ENCODE measurements around the gene CCDC87.
A peak's percentile ranks its signal among the peaks of the same experiment; 100 is the strongest.

Gene CCDC87

GRCh38 chr11:66556086-66556485 lies 36.8 kb downstream of the CCDC87 start:
- Histone ChIP-seq H3K36me3 (no peaks in the 10 kb centered on the region), H3K4me1 (no peaks in the 10 kb centered on the region), H3K4me2 (no peak overlapping the region), H3K27ac (no peak overlapping the region), H3K9me3 (replicated peaks in 1 of 11) (no peaks in the 10 kb centered on the region), H3K27me3 (no peaks in the 10 kb centered on the region), H3K4me3 (no peak overlapping the region), H4K20me1 (no peaks in the 10 kb centered on the region), H3K9ac (no peak overlapping the region)
- TF ChIP-seq Cebpa-rat (IDR thresholded peaks at IDR 0.05): no peak

- Histone ChIP-seq H3K4me2 (no peak overlapping the region), H3K9me3 (replicated peaks in 1 of 11) (no peaks in the 10 kb centered on the region), H3K36me3 (no peaks in the 10 kb centered on the region), H4K20me1 (no peaks in the 10 kb centered on the region), H3K27ac (no peak overlapping the region), H3K4me3 (no peak overlapping the region), H3K9ac (no peak overlapping the region), H3K27me3 (no peaks in the 10 kb centered on the region), H3K4me1 (no peaks in the 10 kb centered on the region)
- TF ChIP-seq Cebpa-rat (IDR thresholded peaks at IDR 0.05): no peak
These were observed 37.4 kb downstream of the CCDC87 start for GRCh38 chr11:66555416-66555815.

DNA sequence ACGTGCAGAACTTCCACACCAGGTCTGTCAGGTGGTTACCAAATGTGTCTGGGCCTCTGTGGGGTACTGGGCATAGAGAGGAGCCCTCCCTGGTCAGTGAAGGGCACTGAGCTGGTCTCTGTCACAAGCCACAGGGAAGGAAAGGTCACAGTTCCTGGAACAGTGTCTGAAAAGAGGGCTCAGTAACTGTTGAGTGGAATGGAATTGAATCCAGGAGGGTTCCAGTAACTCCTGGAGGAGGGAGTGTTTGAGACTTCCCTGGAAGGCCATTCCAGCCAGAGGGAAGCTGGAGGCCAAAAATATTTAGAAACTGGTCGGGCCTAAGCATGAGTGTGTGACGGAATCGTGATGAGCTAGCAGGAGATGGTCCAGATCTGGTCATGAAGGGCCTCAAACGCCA lies 38.3 kb downstream of the CCDC87 start:
- Histone ChIP-seq H3K36me3 (no peaks in the 10 kb centered on the region), H3K9ac (no peak overlapping the region), H3K4me2 (no peak overlapping the region), H3K4me3 (no peak overlapping the region), H3K4me1 (no peaks in the 10 kb centered on the region), H3K9me3 (replicated peaks in 1 of 11) (no peaks in the 10 kb centered on the region), H4K20me1 (no peaks in the 10 kb centered on the region), H3K27me3 (no peaks in the 10 kb centered on the region), H3K27ac (no peak overlapping the region)
- no peak for TF ChIP-seq Cebpa-rat (IDR thresholded peaks at IDR 0.05)

DNA sequence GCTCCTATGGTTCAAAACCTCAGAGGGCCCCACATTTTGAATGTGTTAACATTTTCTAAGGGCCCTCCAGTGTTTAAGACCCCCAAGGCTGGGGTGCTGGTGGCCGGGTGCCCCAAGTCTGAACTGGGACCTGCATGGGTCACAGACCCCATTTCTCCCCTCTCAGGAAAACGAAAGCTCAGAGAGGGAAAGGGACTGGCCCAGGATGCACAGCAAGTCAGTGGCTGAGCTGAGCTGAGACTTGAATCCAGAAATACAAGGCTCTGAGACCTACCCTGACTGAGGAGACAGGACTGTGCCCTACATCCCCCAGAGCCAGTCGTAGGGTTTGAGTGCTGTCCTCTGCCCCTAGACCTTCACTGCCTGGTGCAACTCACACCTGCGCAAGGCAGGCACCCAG lies 42.0 kb downstream of the CCDC87 start:
- Histone ChIP-seq H3K27ac (no peak overlapping the region), H3K9me3 (replicated peaks in 1 of 11) (no peaks in the 10 kb centered on the region), H4K20me1 (no peaks in the 10 kb centered on the region), H3K9ac (no peak overlapping the region), H3K4me3 (no peak overlapping the region), H3K4me1 (peaks cover 0 to 21% (median 11%) of the 10 kb centered on the region in 10 experiments; a peak in 16 of 20 replicates), H3K36me3 (no peaks in the 10 kb centered on the region), H3K4me2 (no peak overlapping the region), H3K27me3 (no peaks in the 10 kb centered on the region)
- TF ChIP-seq Cebpa-rat (IDR thresholded peaks at IDR 0.05): no peak

GRCh38 chr11:66549696-66550095 lies 43.2 kb downstream of the CCDC87 start:
- no peak for TF ChIP-seq Cebpa-rat (IDR thresholded peaks at IDR 0.05)

GRCh38 chr11:66548774-66549630 lies 43.9 kb downstream of the CCDC87 start:
- H3K4me1 ChIP-seq: peaks cover 13 to 34% (median 25%) of the 10 kb centered on the region in 10 experiments
- no peaks in the 10 kb centered on the region for H3K36me3 ChIP-seq
- TF ChIP-seq Cebpa-rat (IDR thresholded peaks at IDR 0.05): no peak
- H4K20me1 ChIP-seq: no peaks in the 10 kb centered on the region
- no peak overlapping the region for H3K27ac ChIP-seq
- H3K4me2 ChIP-seq: no peak overlapping the region
- no peaks in the 10 kb centered on the region for H3K9me3 ChIP-seq (replicated peaks in 1 of 11)
- H3K4me3 ChIP-seq: no peak overlapping the region
- H3K9ac ChIP-seq: 0 out of 22 replicates have a peak overlapping the region, but pooled peaks of 1 of the 11 experiments have one; percentile 4
- H3K27me3 ChIP-seq: no peaks in the 10 kb centered on the region

More at GRCh38 chr11:66549696-66550095, 43.2 kb downstream of the CCDC87 start:
- H3K9ac ChIP-seq: no peak overlapping the region
- no peaks in the 10 kb centered on the region for H3K9me3 ChIP-seq (replicated peaks in 1 of 11)
- no peak overlapping the region for H3K27ac ChIP-seq
- peaks cover 7 to 27% (median 18%) of the 10 kb centered on the region in 10 experiments for H3K4me1 ChIP-seq
- H3K4me3 ChIP-seq: no peak overlapping the region
- no peaks in the 10 kb centered on the region for H3K27me3 ChIP-seq
- H3K4me2 ChIP-seq: no peak overlapping the region
- H4K20me1 ChIP-seq: no peaks in the 10 kb centered on the region
- no peaks in the 10 kb centered on the region for H3K36me3 ChIP-seq

DNA sequence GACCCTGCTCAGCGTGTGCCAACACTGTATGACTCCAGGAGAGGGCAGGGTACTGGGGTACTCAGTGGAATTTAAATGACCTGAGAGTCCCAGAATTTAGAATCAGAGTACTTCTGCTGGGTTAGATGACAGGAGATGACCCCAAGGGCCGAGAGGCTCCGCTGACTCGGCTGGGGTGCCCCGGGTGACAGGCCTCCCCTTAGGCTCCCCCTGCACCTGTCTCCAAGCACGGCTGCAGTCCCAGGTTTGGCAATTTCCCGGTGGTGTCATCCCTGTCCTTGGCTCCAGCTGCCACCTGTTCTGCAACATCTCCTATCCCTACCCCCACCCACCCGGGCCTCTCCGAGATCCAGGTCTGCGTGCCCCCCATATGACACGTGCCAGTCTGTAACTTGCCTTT lies 44.8 kb downstream of the CCDC87 start:
- 0 out of 22 replicates have a peak overlapping the region, but pooled peaks of 2 of the 11 experiments have one; percentile 93 to 97 for H3K4me2 ChIP-seq
- peaks cover 0 to 3% (median under 1%) of the 10 kb centered on the region in 11 experiments; a peak in 4 of 22 replicates for H3K36me3 ChIP-seq
- no peak for TF ChIP-seq Cebpa-rat (IDR thresholded peaks at IDR 0.05)
- H3K4me1 ChIP-seq: peaks cover 23 to 43% (median 34%) of the 10 kb centered on the region in 10 experiments
- H3K9me3 ChIP-seq (replicated peaks in 1 of 11): no peaks in the 10 kb centered on the region
- H3K9ac ChIP-seq: no peak overlapping the region
- H3K27ac ChIP-seq: no peak overlapping the region
- no peaks in the 10 kb centered on the region for H3K27me3 ChIP-seq
- no peak overlapping the region for H3K4me3 ChIP-seq
- peaks cover 0 to 7% (median 0%) of the 10 kb centered on the region in 11 experiments; a peak in 2 of 22 replicates for H4K20me1 ChIP-seq

- Histone ChIP-seq H3K4me2 (peak overlapping the region in 4 of 11 experiments; percentile 93 to 97 (median 96); a peak in 6 of 22 replicates), H3K27me3 (no peaks in the 10 kb centered on the region), H3K9me3 (replicated peaks in 1 of 11) (no peaks in the 10 kb centered on the region), H3K4me3 (no peak overlapping the region), H3K4me1 (peaks cover 27 to 47% (median 38%) of the 10 kb centered on the region in 10 experiments), H3K36me3 (peaks cover 0 to 7% (median 4%) of the 10 kb centered on the region in 11 experiments; a peak in 10 of 22 replicates), H3K27ac (no peak overlapping the region), H3K9ac (peak overlapping the region in 3 of 11 experiments; percentile 35 to 94 (median 37); a peak in 4 of 22 replicates), H4K20me1 (peaks cover 0 to 11% (median 0%) of the 10 kb centered on the region in 11 experiments; a peak in 3 of 22 replicates)
- TF ChIP-seq Cebpa-rat (IDR thresholded peaks at IDR 0.05): no peak
These were observed 45.2 kb downstream of the CCDC87 start for GRCh38 chr11:66547662-66548009.

GRCh38 chr11:66546966-66547661 lies 45.7 kb downstream of the CCDC87 start:
- peak overlapping the region; percentile 82 to 97 (median 94); a peak in 21 of 22 replicates for H3K4me2 ChIP-seq
- no peak for TF ChIP-seq Cebpa-rat (IDR thresholded peaks at IDR 0.05)
- H3K4me3 ChIP-seq: 0 out of 20 replicates have a peak overlapping the region, but pooled peaks of 2 of the 10 experiments have one; percentile 93 to 97
- H3K27me3 ChIP-seq: no peaks in the 10 kb centered on the region
- H3K27ac ChIP-seq: no peak overlapping the region
- peak overlapping the region in 6 of 11 experiments; percentile 37 to 97 (median 94); a peak in 9 of 22 replicates for H3K9ac ChIP-seq
- H3K36me3 ChIP-seq: peaks cover 0 to 13% (median 10%) of the 10 kb centered on the region in 11 experiments; a peak in 13 of 22 replicates
- peaks cover 32 to 52% (median 43%) of the 10 kb centered on the region in 10 experiments for H3K4me1 ChIP-seq
- peaks cover 0 to 16% (median 0%) of the 10 kb centered on the region in 11 experiments; a peak in 3 of 22 replicates for H4K20me1 ChIP-seq
- no peaks in the 10 kb centered on the region for H3K9me3 ChIP-seq (replicated peaks in 1 of 11)
